ENCODE data around the gene ATG12.
"Not testable (repeated sequence)": the region's sequence is repeated elsewhere in the genome, so short reads cannot be mapped to it uniquely, and the experiment has no call there.

Gene ATG12

DNA sequence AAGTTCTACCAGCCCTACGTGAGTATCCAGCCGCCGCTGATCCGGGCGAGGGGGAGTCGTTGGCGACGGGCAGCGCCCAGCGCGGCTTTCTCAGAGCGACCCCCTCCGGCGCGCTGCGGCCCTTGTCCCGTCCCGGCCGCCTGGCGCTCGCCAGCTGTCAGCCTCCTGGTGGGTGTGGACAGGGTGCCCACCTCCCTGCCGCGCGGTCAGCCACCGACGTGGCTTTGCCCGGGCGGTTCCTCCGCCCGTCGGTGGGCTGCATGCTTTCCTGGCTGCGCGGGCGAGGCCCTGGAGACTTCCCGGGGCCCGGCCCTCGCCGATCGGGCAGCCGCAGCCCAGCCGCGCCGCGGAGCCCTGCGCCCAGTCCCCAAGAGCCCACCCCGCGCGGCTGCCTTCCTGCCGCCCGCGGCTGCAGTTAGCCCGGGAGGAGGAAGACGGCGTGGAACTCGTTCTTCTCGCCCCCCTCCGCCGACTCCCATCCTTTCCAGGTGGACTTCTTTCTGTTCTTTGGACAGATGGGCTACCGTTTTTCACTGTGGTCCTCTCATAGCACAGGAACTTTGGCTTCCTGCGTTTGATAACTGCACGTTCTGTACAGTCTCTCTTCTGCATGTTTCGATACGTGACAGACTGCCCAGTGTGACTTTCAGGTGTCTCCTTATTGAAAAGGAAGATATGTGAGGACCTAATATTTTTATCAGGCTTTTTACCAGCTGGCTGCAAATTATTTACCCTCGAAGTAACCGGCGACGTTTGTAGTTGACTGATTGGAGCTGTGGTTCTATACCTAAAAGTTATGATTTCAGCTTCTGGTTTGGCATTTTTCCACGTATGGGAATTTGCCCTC, 947 bp upstream of the ATG12 start:
- DNase-seq (ENCODE audit: low spot score) = peak; percentile 84

DNA sequence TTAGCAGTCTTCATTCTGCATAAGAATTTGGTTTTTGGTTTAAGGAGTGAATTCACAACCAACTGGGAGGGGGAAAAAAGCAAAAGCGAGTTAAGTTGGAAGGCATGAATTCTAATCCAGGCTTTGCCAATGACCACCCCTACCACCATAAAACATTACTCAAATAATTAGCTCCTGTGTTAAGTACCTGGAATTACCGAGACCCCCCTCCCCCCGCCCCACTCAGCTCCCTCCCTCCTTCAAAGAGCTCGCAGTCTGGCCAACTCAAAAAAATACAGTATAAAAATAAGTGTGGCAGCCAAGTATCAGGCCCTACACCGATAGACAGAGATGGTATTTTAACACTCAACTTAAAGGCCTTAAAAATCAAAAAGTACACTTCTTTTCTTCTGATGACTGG, 492 bp downstream of the ATG12 start:
- DNase-seq (ENCODE audit: low spot score) = no peak

DNA sequence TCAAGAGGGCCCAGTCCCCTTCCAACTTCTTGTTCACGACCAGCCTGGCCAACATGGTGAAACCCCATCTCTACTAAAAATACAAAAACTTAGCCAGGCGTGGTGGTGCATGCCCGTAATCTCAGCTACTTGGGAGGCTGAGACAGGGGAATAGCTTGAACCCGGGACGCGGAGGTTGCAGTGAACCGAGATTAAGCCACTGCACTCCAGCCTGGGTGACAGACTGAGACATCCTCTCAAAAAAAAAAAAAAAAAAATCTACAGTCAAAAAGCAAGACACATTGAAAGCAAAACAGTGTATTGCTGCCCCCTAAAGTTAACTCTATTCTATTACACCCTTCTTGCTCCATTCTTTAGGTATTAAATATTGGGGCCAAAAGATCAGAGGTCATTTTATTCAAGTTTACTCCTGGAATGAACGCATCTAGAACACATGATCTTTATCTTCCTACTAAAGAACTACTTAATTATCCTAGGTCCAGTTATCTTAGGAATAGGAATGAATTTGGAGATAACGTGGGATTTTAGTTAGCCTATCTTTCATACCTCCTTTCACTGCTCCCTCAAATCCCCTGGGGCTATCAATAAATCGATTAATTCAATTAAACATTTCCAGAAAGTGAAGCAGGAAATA, 2.4 kb downstream of the ATG12 start:
- DNase-seq (ENCODE audit: low spot score) = peak; percentile 35

DNA sequence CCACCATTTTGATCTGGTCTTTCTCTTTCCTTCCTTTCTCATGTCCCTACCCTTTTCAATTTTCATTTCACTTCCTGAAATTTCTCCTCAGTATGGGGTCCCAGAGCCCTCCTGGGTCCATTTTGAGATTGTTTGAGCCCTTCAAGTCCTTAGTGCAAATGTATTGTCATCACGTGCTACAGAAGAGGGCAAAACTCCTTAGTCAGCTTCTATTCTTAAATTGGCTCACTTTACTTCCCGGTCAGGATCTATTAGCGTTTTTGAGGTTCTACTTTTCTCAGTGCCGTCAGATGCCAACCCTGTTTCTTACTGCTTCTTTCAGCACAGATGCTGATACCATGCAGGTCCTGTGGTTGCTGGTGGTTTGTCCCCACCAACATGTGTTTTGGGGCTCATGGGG, 5.9 kb downstream of the ATG12 start:
- DNase-seq (ENCODE audit: low spot score) = no peak

DNA sequence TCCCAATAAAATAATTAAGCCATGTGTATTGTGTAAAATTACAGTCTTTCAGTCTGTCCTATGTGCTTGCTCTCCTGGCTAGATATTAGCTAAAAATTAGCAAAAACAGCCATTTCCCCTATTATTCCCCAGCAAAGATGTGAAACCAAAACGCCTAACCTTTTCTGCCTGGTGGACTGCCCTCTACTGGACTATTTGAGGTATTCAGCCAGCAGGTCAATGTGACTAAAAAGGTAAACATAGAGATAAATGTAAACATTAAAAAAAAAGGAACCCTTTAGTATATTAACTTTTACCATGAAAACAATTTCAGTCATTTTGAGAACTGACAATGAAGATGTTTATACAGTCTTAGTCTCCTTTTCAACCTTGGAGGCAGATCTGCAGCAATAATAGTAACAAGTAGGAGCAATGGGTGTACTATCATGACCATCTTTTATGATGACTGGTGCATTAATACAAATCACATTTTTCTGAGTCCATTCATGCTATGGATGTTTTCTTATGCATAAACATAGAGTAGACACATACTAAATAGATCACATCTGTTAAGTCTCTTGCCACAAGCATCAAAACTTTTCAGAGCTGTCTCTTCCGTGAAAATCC, 10.1 kb downstream of the ATG12 start:
- DNase-seq (ENCODE audit: low spot score) = peak; percentile 48

DNA sequence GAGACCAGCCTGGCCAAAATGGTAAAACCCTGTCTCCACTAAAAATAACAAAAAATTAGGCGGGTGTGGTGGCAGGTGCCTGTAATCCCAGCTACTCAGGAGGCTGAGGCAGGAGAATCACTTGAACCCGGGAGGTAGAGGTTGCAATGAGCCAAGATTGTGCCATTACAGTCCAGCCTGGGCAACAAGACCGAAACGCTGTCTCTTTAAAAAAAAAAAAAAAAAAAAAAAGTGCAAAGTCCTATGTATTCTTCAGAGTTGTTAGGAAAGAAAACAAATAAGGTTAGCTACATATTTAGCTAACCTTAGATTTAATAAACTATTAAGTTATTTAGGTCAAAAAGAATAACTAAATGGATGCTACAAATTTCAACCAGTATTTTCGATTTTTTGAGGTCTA, 11.5 kb downstream of the ATG12 start:
- no peak for DNase-seq (ENCODE audit: low spot score)

DNA sequence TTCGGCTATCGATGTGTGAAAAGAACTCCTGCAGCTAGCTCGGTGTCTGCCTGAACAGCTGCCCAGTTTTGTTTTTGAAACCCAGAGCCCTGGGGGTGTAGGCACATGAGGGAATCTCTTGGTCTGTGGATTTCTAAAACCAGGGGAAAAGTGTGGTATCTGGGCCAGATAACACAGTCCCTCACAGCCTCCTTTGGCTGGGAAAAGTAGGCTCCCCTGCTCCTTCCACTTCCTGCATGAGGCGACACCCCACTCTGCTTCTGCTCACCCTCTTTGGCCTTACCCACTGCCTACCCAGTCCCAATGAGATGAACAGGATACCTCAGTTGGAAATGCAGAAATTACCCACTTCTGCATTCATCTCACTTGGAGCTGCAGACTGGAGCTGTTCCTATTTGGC, 15.4 kb downstream of the ATG12 start:
- DNase-seq (ENCODE audit: low spot score) = no peak

DNA sequence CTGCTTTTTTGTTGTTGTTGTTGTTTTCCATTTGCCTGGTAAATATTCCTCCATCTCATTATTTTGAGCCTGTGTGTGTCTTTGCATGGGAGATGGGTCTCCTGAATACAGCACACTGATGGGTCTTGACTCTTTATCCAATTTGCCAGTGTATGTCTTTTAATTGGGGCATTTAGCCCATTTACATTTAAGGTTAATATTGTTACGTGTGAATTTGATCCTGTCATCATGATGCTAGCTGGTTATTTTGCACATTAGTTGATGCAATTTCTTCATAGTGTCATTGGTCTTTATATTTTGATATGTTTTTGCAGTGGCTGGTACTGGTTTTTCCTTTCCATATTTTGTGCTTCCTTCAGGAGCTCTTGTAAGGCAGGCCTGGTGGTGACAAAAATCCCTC, 16.4 kb downstream of the ATG12 start:
- DNase-seq (ENCODE audit: low spot score) = not testable (repeated sequence)

DNA sequence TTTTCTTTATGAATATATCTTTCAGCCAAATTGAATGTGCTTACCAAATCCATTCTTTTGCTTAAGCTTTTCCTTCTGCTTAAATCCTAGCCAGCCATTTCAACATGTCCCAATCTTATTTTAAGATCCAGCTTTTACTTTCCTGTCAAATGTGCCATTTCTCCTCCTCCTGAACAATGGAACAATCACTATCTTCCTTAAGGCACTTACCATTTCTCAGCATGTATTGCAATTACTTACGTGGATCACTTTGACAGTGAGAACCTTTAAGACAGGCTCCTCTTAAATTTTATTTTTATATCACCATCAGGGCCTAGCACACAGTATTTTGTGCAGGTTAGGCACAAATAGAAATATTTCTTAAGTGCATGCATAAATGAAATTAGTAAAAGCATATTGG, 20.5 kb downstream of the ATG12 start:
- no peak for DNase-seq (ENCODE audit: low spot score)

DNA sequence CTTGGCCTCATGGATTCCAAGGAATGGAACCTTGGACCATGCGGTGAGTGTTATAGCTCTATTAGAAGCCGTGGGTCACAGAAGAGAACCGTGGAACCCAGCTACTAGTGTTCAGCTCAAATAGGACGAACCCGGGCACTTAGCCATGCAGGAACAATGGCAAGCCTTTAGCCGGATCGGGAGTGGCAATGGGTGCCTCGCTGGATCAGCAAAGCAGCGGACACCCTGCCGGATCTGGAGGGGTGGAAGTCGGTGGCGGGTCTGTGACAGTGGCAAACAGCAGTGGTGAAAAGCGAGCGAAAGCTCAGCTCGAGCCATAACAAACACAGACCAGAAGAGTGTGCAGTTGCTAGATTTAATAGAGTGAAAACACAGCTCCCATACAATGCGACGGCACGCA, 22.5 kb downstream of the ATG12 start:
- no peak for DNase-seq (ENCODE audit: low spot score)

DNA sequence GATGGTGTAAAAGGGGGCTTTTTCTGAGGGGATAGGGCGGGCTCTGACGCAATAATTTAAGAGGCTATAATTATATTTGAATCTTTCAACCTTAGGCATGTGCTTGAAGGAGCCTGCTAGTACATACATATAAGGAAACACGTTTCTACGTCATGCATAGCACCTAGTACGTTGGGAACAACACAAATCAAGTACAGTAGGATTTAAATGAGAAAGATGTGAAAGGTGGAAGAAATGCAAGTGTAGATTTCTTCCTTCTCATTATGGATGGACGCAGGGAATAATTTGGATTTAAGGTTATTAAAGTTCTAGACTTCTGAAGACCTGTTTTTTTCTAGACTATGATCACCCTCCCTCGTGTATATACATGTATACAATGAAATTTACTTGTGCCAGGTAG, 24.0 kb downstream of the ATG12 start:
- no peak for DNase-seq (ENCODE audit: low spot score)

DNA sequence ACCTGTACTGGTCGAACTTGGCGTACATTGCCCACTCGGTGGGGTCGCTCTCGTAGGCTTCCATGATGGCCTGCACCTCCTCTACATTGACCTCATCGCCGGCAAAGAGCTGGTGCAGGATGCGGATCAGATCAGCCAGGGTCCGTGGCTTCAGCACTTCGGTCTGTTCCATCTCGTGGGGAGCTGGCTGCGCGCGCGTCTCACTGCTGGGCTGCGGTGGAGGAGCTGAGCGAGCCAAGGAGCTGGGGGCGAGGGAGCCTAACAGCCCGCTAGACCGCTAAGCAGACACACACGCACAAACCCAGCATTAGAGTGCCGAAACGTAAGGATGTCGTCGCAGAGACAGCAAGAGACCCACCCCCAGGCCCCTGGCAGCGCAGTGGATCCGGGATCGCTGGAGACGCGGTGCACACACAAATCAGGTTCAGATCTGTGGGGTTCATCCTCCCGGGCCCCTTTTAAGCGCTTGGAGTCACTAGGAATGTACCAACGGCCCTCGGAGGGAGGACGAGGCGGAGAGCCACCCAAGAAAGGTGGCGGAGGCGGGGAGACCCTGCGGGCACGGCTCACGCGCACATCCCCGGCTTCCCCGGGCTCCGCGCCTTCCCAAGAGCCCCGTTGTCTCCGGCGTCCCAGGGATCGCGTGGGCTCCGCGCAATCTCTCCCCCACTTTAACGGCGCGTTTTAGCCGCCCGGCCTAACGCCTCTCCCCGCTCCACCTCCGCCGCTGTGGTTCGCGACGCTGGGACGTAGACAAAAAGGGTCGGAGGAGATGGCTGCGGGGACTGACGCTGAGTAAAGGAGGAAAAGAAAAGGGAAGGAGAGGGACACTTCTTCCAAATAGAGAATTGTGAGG, 24.9 kb downstream of the ATG12 start, which contains the start of gene CDO1:
Gene CDO1 (minus strand): TSS at position 434 of the 856 bp plus-strand sequence. CDS start 262 bp downstream, at position 172.
- peak; percentile 45 for DNase-seq (ENCODE audit: low spot score)

DNA sequence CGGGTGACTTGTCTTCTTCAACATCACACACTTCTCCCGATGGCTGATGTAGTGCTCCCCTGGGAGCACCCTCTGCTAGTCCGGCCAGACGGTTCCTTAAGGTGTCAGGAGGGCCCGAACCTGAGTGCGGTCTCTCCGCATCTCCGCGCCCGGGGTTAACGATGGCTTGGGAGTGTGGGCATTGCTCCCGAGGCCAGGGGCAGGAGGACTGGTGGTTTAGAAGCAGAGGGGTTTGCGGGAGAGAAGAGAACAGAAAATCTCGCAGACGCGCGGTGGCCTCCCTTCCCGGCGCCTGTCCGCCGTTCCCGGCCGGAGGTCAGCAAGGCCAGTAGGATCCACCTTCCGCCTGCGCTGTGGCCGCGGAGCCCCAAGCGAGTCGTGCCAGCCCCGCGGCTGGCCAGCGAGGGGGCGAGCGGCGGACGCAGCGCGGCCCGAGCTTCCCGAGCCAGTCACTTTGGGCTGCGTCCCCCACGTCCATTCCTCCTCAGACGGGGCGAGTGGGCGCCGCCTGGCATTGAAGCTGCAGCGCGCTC, 25.6 kb downstream of the ATG12 start:
- DNase-seq (ENCODE audit: low spot score) = peak; percentile 53

DNA sequence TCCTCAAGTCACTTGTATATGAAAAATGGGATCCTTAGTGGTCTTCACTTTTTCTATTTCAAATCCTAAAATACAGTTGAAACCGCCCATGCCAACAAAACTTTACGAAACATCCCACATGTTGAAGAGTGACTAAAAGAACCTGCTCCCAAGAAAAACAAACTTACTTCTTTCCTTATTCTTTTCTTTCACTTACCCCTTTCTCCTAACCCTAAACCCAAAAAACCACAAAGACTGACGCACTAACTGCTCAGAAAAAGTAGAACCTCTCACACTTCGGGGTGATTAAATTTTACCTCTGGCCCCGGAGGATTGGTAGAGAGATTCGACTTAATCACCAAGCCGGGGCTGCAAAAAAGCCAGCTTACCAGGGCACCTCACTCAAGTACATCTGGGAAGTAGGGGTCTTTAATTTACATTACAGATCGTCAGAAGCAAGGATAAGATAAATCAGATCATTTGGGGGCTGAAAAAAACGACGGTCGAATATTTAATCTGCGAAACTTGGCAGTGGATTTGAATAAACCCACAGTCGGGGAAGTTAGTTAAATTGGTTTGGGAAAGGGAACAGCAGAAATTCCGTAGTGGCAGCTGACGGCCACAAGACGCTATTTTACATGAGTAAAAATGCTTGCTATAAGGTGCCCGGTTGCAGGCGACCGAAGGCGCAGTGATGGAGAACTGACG, 26.2 kb downstream of the ATG12 start:
- no peak for DNase-seq (ENCODE audit: low spot score)

DNA sequence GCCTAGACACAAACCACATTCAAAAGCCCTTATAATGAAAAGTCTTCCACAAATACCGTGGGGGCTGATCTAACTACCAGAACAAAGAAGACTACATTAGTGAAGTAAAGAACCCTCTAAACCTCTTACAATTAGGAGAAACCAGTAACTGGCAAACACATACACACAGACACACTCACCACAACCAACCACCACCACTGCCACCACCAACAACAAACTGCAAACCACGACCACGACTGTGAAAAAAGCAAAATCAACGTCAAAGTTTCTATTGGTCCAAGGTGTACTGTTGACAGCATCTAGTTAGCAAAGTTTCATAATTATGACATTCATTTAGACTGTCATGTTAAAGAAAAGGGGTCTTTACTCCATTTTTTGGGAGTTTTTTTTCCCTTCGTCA, 27.6 kb downstream of the ATG12 start:
- no peak for DNase-seq (ENCODE audit: low spot score)

DNA sequence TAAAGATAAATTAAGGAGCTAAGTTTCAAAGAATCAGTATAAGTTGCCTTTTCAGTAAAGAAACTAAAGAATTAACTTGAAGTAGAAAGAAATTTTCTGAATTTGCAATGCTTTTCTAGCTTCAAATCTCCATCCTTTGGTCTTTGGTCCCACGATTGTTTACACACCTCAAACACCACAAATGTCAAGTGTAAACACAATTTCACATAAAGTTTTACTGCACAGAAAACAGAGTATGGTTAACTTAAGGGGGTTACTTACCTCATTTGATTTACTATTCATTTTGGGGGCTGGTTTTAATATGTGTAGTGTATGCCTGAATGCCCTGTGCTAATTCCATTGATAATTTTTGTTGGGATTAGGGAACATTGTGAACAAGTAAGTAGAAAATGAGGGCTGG, 29.0 kb downstream of the ATG12 start:
- no peak for DNase-seq (ENCODE audit: low spot score)

DNA sequence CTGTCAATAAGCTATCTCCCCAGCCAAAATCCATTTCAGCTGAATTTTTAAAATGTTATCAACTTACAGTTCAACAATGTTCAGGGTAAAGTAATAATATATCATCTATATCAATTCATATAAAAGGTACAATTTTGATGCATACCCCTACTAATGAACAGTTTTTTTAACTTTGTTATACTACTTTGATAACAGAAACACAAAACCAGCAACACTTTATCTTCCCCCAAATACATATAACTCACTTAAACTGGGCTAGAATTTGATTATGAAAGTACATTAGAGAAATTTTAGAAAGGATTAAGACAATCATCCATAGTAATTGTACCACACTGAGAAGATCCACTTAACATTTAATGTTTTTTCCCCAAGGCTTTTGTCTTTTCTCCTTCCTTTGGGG, 30.0 kb downstream of the ATG12 start:
- no peak for DNase-seq (ENCODE audit: low spot score)

DNA sequence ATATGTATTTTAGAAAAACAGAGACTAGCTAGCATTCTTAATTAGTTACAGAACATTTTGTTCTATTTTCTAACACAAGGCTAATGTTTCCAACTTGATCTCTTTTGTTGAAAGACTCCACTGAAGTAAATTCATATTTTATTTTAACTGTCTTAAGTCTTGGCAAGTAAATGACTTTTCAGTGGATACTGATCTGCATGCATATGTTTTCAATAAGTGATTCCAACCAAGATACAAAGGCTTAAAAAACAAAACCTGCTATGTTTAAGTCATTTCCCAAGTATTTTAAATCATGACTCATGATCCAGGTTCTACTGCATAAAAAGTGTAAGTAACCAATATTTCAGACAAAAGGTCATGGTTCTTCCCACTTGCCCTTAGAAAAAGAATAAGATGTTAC, 30.6 kb downstream of the ATG12 start:
- no peak for DNase-seq (ENCODE audit: low spot score)

DNA sequence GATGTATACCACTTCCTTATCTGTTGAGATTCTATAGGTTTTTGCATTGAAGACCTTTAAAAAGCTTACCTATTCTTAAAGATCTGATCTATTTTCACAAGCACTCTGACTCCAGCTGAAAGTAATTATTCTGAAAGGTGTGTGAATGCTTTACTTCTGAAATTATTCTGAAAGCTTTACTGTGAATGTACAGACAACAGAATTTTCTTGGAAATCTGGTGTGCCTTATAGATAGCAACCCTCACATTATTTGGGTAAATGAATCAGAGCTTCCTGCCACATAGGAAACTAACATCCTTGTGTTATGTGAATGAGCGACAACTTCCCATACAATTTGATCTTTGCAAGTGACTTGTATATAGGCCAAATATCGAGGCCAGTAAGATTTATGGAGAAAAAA, 31.4 kb downstream of the ATG12 start:
- DNase-seq (ENCODE audit: low spot score) = no peak

DNA sequence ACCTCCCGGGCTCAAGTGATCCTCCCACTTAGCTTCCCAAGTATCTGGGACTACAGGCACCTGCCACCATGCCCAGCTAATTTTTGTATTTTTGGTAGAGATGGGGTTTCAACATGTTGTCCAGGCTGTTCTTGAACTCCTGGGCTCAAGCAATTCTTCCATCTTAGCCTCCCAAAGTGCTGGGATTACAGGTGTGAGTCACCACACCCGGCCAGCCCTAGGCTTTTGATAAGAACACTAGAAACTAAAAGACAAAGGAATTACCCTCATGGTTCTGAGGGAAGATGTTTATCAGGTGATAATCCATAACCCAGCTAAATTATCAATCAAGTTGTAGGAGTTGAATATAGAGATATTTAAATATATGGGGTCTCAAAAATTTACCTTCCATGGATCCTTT, 33.3 kb downstream of the ATG12 start:
- DNase-seq (ENCODE audit: low spot score) = not testable (repeated sequence)

DNA sequence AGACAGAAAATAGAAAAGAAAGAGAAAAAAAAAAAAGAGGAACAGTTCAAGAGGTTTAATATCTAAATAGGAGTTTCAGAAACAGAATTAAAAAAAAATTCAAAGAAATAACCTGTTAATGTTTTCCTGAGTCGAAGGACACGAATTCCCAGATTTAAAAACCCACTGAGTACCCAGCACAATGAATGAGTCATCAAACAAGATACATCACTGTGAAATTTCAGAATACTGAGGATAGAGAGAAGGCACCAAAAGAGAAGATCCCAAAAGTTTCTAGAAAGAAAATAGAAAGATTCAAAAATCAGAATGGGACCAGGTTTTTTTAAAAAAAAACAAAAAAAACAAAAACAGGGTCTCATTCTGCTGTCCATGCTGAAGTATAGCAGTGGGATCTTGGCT, 33.7 kb downstream of the ATG12 start:
- DNase-seq (ENCODE audit: low spot score) = no peak

Data from D341Med (cell line).